GM23338 (cell line): ENCODE data around the gene BCL2L12.

Source experiments
- EZH2 ChIP-seq: fragments of 200-600 bp; sonication (generic); IDR thresholded peaks from one replicate; pipeline ENCODE4 v1.8.0; 2017; ENCODE audit warnings: antibody characterized with exemption, mild to moderate bottlenecking, low read depth; ENCODE audit not compliant: unreplicated experiment
- POLR2AphosphoS5 ChIP-seq: IDR thresholded peaks from 2 replicates; pipeline ENCODE4 v1.6.1; 2016; ENCODE audit warnings: antibody characterized with exemption, low read depth
- REST ChIP-seq: IDR thresholded peaks from one replicate; pipeline ENCODE4 v1.6.1; 2018; ENCODE audit warnings: antibody characterized with exemption; ENCODE audit not compliant: unreplicated experiment
- TF ChIP-seq, protein P1 (sequence below), 2 experiments: fragments of 200-600 bp in 1 of 2; sonication (generic) in 1 of 2; conservative IDR thresholded peaks; 2 replicates each; pipeline versions ENCODE4 v1.5.1 to v1.6.1; 2016 to 2017; ENCODE audit warnings: antibody characterized with exemption in 2 of 2, low read depth in 2 of 2, mild to moderate bottlenecking in 2 of 2, moderate library complexity in 1 of 2

DNA sequence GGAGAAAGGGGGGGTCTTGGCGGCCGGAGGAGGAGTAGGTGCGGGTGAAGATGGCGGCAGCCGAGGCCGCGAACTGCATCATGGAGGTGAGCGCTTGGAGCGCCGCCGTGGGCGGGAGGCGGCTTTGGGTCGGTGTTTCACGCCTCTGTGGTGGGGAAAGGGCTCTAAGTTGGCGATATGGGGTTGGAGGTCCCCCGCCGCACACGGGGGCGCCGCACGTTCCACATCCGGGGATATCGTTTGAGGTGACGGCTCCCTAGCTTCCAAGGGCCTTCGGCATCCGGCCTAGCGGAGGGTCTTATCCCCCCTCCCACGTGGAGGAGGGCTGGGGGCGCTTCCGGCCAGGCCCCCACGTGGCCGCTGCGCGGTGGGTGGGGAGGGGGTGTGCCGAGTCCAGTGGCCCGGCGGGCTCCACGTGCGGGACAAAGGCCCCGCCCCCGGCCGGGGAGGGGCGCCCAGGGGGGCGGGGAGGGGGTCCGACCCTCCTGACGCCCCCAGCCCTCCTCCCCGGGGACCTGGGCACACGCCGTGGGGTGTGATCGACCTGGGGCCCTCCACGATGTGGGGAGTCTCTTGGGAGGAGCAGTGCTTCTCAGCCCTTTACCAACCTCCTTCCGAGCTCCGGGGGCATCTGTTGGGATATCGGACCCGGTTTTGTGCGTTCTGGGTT, 11.6 kb downstream of the BCL2L12 start, which contains the start of gene PRMT1:
- peak; percentile 93 for TF ChIP-seq POLR2AphosphoS5
- TF ChIP-seq, protein P1, sequence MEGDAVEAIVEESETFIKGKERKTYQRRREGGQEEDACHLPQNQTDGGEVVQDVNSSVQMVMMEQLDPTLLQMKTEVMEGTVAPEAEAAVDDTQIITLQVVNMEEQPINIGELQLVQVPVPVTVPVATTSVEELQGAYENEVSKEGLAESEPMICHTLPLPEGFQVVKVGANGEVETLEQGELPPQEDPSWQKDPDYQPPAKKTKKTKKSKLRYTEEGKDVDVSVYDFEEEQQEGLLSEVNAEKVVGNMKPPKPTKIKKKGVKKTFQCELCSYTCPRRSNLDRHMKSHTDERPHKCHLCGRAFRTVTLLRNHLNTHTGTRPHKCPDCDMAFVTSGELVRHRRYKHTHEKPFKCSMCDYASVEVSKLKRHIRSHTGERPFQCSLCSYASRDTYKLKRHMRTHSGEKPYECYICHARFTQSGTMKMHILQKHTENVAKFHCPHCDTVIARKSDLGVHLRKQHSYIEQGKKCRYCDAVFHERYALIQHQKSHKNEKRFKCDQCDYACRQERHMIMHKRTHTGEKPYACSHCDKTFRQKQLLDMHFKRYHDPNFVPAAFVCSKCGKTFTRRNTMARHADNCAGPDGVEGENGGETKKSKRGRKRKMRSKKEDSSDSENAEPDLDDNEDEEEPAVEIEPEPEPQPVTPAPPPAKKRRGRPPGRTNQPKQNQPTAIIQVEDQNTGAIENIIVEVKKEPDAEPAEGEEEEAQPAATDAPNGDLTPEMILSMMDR (conservative IDR thresholded peaks at IDR 0.05; ENCODE audit: low read depth in 2 of 2): 0 out of 4 replicates have a peak, but pooled peaks of 1 of the 2 experiments have one; percentile 0
- TF ChIP-seq EZH2: no peak
- TF ChIP-seq REST: no peak
